PC-9 (cell line): ENCODE results near the gene PSMA5.

Experiments
- CTCF ChIP-seq: fragments of 200-600 bp; sonication (generic); conservative IDR thresholded peaks from 2 replicates; pipeline ENCODE4 v1.6.1; 2017; ENCODE audit warnings: mixed run types, antibody characterized with exemption, mild to moderate bottlenecking, moderate library complexity
- EZH2 ChIP-seq: fragments of 200-600 bp; sonication (generic); IDR thresholded peaks from 2 replicates; pipeline ENCODE4 v1.8.0; 2017; ENCODE audit warnings: antibody characterized with exemption, low read depth

- TF ChIP-seq CTCF (no peak; the same call in 1 of the 2 replicates), EZH2 (no peak)
Measured at GRCh38 chr1:109398343-109399225, 27.7 kb downstream of the PSMA5 start.
